Sigmoid colon (tissue), 7 donors: ENCODE data around the gene LIMS1. TPM values are rescaled to one million over a fixed set of nuclear protein-coding genes. Genes with fewer than 3 reads are reported as not detected.
"Not testable (repeated sequence)": the region's sequence is repeated elsewhere in the genome, so short reads cannot be mapped to it uniquely, and the experiment has no call there.

Experiments
- DNase-seq: peaks from one replicate; pipeline ENCODE4 v3.0.0-alpha.2; 2019
- H3K27ac ChIP-seq, 4 donors: fragments of 200-600 bp; sonication (generic); one replicate each; pipeline ENCODE4 v1.5.1; 2016 to 2019; ENCODE audit warnings: mild to moderate bottlenecking in 1 of 4
- H3K27me3 ChIP-seq, 3 donors: fragments of 200-600 bp; sonication (generic); one replicate each; pipeline ENCODE4 v1.5.1; 2019; ENCODE audit warnings: mild to moderate bottlenecking in 1 of 3
- H3K36me3 ChIP-seq, 4 donors: fragments of 200-600 bp; sonication (generic); one replicate each; pipeline ENCODE4 v1.5.1; 2016 to 2019
- H3K4me1 ChIP-seq, 4 donors: fragments of 200-600 bp; sonication (generic); one replicate each; pipeline ENCODE4 v1.5.1; 2017 to 2019
- H3K4me3 ChIP-seq, 4 donors: fragments of 200-600 bp; sonication (generic); one replicate each; pipeline ENCODE4 v1.5.1; 2017 to 2019; ENCODE audit warnings: mild to moderate bottlenecking in 2 of 4, moderate library complexity in 1 of 4
- H3K9me3 ChIP-seq, 4 donors: fragments of 200-600 bp in 3 of 4; sonication (generic) in 3 of 4; one replicate each; pipeline versions ENCODE4 v1.5.1 to v1.6.1; 2013 to 2019
- EP300 ChIP-seq, 4 donors: sonication (generic); formaldehyde crosslinking; IDR thresholded peaks; one replicate each; pipeline ENCODE4 v1.6.1; 2017; ENCODE audit warnings: antibody characterized with exemption in 4 of 4
- POLR2AphosphoS5 ChIP-seq, 4 donors: sonication (generic); formaldehyde crosslinking; IDR thresholded peaks; one replicate each; pipeline ENCODE4 v1.6.1; 2017; ENCODE audit warnings: antibody characterized with exemption in 4 of 4
- WGBS, 2 donors: extraction: QIAGEN DNeasy Blood & Tissue Kit; methylation state at CpG; one replicate each; pipeline ENCODE4 v1.1.7; 2013; 5-methylcytosine and 5-hydroxymethylcytosine counted together
- intact Hi-C: fragments of 100-400 bp; cut with DNase I; formaldehyde crosslinking; loops from one replicate; pipeline ENCODE4 v1.15.1; 2023
- polyA plus RNA-seq, 3 donors: library from polyadenylated mRNA; stranded (reverse); fragments of 200-250 nt; gene quantifications; one replicate each; pipeline ENCODE4 v1.2.3, GENCODE V29; 2013
- total RNA-seq, 4 donors: library from RNA; depleted of rRNA; stranded (reverse); fragments of >200 nt; gene quantifications; one replicate each; pipeline ENCODE4 v1.1.0, GENCODE V29; 2016
- donor health status: healthy with polysubstance abuse.
- donor health status: Bipolar disorder and iron deficiency.
- donor health status: healthy.

Gene LIMS1
- total and polyA plus RNA-seq, 7 donors, result 16.2 to 185 (median 65.3) TPM

DNA sequence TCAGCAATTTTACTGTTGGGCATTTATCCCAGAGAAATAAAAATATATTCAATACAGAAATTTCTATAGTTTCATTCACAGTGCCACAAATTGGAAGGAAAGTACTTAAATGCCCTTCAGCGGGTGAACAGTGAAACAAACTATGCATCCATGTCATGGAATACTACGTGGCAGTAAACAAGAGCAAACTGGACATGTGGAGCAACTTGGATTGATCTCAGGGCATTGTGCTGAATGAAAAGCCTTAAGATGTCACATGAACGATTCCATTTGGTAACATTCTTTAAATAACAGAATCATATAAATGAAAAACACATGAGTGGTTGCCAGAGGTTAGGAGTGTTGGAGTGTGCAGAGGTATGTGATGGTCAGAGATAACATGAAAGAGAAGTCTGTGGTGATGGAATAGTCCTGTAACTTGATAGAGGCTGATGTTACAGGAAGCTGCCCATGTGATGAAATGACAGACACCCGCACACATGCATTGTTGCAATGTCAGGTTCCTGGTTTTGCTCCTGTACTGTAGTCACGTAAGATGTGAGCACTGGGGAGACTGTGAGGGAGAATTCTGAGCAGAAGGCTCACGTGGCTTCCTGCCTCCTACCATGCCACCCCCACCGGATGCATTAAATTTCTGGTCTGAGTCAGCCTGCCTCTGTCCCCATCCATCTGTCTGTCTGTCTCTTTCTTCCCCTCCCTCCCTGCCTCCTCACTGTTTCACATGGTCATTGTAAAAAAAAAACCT lies 118.1 kb downstream of the LIMS1 start:
- TF ChIP-seq POLR2AphosphoS5 (IDR thresholded peaks at IDR 0.05), result peak in 2 of 4 donors; percentile 16 to 53
- TF ChIP-seq EP300 (IDR thresholded peaks at IDR 0.05), result peak in 1 of 4 donors; percentile 43
- 47 to 82% methylated on average over 6 to 7 of the region's 7 CpGs for WGBS, 2 donors
- H3K36me3 ChIP-seq, DNase-seq, H3K27me3 ChIP-seq, intact Hi-C loops, H3K9me3 ChIP-seq, H3K4me3 ChIP-seq: not testable (repeated sequence)
- Histone ChIP-seq H3K4me1 (peaks cover 0 to 13% (median 0%) of the 10 kb centered on the region in 4 donors), H3K27ac (peak overlapping the region; percentile 22 to 69 (median 58))

GRCh38 chr2:108653425-108653824 lies 119.2 kb downstream of the LIMS1 start:
- H3K9me3 ChIP-seq, DNase-seq, intact Hi-C loops, H3K36me3 ChIP-seq, H3K27me3 ChIP-seq, H3K4me3 ChIP-seq: not testable (repeated sequence)
- 88 to 96% methylated on average over 3 of the region's 8 CpGs for WGBS, 2 donors
- Histone ChIP-seq H3K27ac (peak overlapping the region in 2 of 4 donors; percentile 61 to 80), H3K4me1 (peaks cover 0 to 13% (median 0%) of the 10 kb centered on the region in 4 donors)

DNA sequence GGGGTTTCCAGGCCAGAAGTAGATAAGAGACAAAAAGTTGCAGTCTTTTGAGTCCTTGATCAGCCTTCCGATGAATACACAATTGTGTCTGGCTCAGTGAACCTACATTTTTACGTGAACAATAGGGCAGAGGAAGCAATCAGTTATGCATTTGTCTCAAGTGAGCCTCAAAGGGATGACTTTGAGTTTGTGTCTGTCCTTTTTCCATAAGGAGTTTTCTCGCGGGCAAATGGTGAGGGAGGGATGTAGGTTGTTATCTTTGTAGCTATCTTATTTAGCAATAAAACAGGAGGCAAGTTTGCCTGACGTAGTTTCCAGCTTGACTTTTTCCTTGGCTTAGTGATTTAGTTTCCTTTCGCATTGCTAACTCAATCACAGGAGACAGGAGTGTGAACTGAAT lies 119.6 kb downstream of the LIMS1 start:
- peaks cover 0 to 13% (median 0%) of the 10 kb centered on the region in 4 donors for H3K4me1 ChIP-seq
- H3K9me3 ChIP-seq, H3K36me3 ChIP-seq, H3K27me3 ChIP-seq, H3K4me3 ChIP-seq, intact Hi-C loops, DNase-seq: not testable (repeated sequence)
- 45 to 55% methylated on average over 5 of the region's 6 CpGs for WGBS, 2 donors
- peak overlapping the region; percentile 77 to 82 (median 80) for H3K27ac ChIP-seq

- H3K9me3 ChIP-seq, H3K27me3 ChIP-seq, intact Hi-C loops, H3K36me3 ChIP-seq: not testable (repeated sequence)
- WGBS, 2 donors, result 81 to 85% methylated on average over 10 to 11 of the region's 13 CpGs
- peak; percentile 93 for DNase-seq
- Histone ChIP-seq H3K4me1 (peaks cover 0 to 13% (median 0%) of the 10 kb centered on the region in 4 donors), H3K27ac (peak overlapping the region; percentile 77 to 82 (median 80)), H3K4me3 (peak overlapping the region in 2 of 4 donors; percentile 22 to 25)
- TF ChIP-seq EP300 (IDR thresholded peaks at IDR 0.05), result peak in 3 of 4 donors; percentile 29 to 62 (median 29)
- TF ChIP-seq POLR2AphosphoS5 (IDR thresholded peaks at IDR 0.05), result peak; percentile 56 to 81 (median 77)
Observed at GRCh38 chr2:108654521-108655125, 120.4 kb downstream of the LIMS1 start.

- H3K4me3 ChIP-seq, H3K27ac ChIP-seq, H3K36me3 ChIP-seq, intact Hi-C loops, H3K9me3 ChIP-seq, H3K27me3 ChIP-seq, DNase-seq: not testable (repeated sequence)
- WGBS, 2 donors, result no CpG with 5 or more reads among the region's 13 CpGs
- peaks cover 0 to 13% (median 0%) of the 10 kb centered on the region in 4 donors for H3K4me1 ChIP-seq
Observed at GRCh38 chr2:108655270-108655669, 121.0 kb downstream of the LIMS1 start.

DNA sequence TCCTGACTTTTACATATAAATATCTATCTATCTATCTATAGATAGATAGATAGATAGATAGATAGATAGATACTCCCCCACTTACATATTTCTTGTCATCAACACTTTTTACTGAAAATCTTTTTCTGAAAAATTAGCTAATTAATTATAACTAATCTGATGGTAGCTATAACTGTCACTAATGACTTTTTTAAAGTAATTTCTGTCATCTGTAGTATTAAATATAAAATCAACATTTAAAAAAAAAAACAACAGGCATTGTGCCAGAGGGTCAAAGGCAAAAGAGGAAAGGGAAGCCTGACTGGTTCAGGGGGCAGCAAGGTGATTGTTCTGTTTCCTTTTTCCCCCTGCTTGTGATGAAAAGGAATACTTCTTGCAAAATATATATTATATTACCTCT lies 122.0 kb downstream of the LIMS1 start:
- intact Hi-C loops, H3K27me3 ChIP-seq, H3K27ac ChIP-seq, H3K9me3 ChIP-seq, H3K4me3 ChIP-seq, H3K36me3 ChIP-seq, H3K4me1 ChIP-seq, DNase-seq: not testable (repeated sequence)

DNA sequence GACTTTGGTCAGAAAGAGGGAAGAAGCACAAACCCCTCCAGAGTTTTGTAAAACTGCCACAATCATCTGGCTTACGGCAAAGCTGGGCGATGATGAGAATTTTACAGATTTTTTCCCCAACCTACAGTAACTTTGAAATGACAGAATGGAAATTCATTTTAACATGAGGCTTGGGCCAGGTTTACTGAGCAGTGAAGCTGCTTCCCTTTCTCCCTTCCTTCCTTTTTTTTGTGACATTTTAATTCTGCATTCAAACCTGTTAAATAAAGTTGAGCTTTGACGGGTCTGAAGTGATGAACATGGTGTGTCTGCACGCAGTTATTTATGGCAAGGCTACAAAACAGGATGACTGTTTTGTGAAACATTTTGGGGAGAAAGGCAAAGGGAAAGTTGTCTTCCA lies 123.2 kb downstream of the LIMS1 start:
- H3K27me3 ChIP-seq, H3K9me3 ChIP-seq, H3K36me3 ChIP-seq, H3K27ac ChIP-seq, H3K4me3 ChIP-seq, DNase-seq, intact Hi-C loops: not testable (repeated sequence)
- 44 to 83% methylated on average over 4 of the region's 4 CpGs for WGBS, 2 donors
- H3K4me1 ChIP-seq, result peaks cover 0 to 15% (median 12%) of the 10 kb centered on the region in 4 donors

GRCh38 chr2:108658553-108658952 lies 124.3 kb downstream of the LIMS1 start:
- H3K4me3 ChIP-seq, H3K9me3 ChIP-seq, H3K36me3 ChIP-seq, H3K27me3 ChIP-seq, intact Hi-C loops, H3K27ac ChIP-seq, DNase-seq: not testable (repeated sequence)
- 82 to 84% methylated on average over 6 of the region's 7 CpGs for WGBS, 2 donors
- peaks cover 0 to 19% (median 14%) of the 10 kb centered on the region in 4 donors for H3K4me1 ChIP-seq

GRCh38 chr2:108661493-108661892 lies 127.2 kb downstream of the LIMS1 start:
- H3K9me3 ChIP-seq, H3K36me3 ChIP-seq, H3K4me3 ChIP-seq, H3K27me3 ChIP-seq, DNase-seq: not testable (repeated sequence)
- H3K4me1 ChIP-seq, result peaks cover 0 to 19% (median 14%) of the 10 kb centered on the region in 4 donors
- intact Hi-C loops, result loop anchor here (10.0 kb wide), 1 partner anchor 53 kb away; the partner anchor contains the start of gene RANBP2
- peak overlapping the region; percentile 65 to 76 (median 66) for H3K27ac ChIP-seq
- WGBS, 2 donors, result 66 to 69% methylated on average over 4 of the region's 4 CpGs
